HG03354 (cell line): ENCODE measurements around the gene NAA15.
"Not testable (repeated sequence)": the region's sequence is repeated elsewhere in the genome, so short reads cannot be mapped to it uniquely, and the experiment has no call there.

Source experiments
- ATAC-seq: cut with Tn5 transposase; IDR thresholded peaks from one replicate; pipeline ENCODE4 v1.9.1; 2021; ENCODE audit warnings: mild to moderate bottlenecking; ENCODE audit not compliant: unreplicated experiment, poor library complexity, severe bottlenecking

Gene NAA15

DNA sequence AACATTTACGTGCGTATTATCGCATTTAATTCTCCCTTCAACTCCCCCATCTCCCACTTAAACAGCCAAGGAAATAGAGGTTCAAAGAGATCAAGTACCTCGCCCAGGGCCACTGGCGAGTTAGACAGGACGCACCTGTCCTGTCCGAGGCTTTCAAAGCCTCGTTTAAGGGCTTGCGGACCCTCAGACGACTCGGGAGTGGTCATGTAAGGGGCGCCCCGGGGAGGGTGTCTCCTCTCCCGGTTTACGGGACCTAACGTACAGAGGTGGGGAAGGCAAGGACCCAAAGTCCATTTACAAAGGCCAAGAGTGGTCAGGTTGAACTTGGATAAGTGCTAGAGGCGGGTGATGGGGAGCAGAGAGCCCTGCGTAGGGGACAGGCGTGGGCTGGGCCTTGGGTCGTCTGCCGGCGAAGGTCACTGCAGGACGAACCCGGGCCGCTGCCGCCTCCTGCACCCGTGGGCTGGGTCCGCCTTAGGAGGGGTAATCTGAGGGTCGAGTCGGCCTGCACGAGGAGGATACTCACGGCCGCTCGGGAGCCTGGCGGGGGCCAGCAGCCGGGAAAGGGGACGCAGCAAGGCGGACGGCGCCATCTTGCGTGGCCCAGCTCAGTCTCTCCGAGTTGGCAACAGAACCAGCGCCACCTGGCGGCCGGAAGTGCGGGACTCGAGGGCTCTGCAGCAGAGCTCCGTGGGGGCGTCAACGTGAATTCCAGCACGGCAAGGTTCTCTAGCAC, 5.9 kb upstream of the NAA15 start:
- peak; percentile 94 for ATAC-seq

DNA sequence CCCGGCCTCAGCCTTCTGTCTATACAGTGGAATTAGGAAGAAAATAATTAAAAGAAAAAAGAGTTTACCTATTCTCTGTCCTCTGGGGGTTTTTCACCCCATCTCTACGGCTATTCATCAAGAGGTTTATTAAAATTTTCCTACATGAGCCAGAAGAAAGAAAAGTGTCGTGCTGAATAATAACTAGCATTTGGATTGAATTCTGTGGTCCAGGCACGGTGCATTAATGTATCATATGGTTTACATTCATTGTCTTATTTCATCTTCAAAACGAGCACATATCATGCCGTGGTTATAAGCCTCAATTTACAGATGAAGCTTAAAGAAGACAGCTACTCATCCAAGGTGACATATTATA, 5.4 kb upstream of the NAA15 start:
- no peak for ATAC-seq

DNA sequence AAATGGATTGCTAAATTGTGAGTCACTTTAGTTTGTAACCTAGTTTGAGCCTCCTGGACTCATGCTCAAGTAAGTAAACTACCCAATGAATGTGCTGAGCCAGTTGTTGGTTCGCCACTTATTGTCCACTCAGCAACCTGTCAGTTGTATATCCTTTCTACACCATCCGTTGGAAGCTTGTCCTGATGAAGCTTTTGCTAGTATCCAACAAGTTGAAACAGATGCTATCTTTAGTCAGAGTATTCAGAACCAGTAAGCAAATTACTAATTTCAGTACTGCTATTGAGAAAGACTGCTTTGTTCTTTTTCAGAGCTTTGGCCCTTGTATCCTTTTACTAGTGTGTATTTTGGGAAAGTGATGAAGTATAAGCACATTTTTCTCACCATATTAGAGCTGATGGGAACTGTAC, 4.3 kb upstream of the NAA15 start:
- no peak for ATAC-seq

DNA sequence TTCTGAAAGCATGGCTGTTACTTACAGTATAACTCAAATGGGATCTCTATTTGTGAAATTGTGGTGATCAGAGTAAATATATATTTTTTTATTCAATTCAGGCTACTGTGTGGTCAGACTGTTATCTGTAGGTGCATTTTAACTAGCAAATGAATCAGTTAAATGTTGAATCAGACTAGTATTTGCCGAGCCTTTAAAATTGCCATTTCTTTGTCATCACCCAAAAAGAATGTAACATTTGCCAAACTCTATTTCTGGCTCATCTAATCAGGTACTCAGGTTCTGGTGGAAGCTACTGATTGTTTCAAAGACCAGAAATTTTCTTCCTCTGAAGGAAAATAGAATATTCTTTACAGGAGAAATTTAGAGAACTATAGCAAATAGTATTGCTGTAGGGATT, 1.8 kb upstream of the NAA15 start:
- no peak for ATAC-seq

DNA sequence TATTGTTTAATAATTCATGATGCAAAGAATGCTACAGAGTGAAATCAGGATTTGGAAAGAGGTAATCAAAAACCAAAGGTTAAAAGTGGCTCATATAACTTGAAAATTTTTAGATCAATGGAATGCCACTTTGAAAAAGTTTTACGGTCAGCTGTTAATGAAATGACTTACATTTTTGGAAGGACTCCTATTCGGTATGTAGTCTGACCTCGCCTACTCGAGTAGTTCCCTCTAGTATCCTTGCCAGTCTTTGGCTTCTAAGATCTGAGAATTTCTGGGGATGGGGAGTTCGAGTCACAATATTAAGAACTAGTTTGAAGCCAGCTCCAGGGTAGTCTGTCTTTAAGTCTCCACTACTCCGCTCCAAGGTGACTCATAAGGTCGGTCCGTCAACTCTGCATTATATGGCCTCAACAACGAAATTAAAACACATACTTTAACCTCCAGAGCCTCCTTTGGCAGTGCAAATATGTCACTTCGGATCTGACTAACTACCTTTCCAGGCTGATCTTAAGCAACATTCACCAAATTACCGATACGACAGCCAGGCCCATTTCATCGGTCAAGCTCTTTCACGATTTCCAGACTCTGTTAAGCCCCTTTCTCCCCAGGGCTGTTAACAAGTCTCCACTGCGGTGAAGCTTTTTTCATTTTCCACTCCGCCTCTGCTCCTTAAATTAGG, 733 bp upstream of the NAA15 start:
- ATAC-seq: peak; percentile 13

DNA sequence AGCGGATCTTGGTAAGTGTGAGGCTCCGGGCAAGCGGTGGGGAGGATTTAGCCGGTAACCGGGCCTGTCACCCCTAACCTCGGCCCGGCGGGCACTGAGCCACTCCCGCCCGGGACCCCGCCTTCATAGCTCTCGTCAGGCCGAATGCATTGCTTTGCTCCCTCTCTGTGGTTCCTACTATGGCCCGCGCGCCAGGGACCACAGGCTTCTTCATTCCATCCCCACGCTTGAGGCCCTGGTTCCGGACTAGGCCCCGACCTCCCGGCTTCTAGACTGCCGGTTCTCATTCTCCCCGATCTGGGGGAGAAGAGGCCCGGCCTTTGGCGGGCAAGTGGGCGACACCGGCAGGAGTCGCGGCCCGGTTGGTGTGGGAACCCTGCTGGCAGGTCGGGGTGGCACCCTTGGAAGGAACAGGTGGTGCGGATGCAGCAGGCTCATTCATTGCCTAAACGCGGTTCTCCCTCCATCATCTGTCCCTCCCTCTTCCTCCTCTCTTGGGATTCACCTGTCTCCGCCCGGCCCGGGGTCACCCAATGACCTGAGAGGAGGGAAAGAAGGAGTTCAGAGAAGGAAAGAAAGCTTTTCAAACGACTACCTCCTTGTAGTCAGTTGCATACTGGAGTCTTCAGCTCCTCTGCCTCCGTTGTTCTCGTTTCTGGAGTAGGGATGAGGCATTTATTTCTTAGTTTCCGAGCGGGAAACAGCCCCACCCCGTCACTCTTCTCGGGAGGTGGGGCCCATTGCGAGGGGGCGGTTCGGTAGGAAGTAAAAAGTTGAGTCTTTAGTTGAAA, 711 bp downstream of the NAA15 start, which contains the start of gene NDUFC1:
TSS of gene NDUFC1 (minus strand) at position 657 of the 791 bp plus-strand sequence. CDS start 6,679 bp downstream, outside the sequence.
- peak; percentile 53 for ATAC-seq

DNA sequence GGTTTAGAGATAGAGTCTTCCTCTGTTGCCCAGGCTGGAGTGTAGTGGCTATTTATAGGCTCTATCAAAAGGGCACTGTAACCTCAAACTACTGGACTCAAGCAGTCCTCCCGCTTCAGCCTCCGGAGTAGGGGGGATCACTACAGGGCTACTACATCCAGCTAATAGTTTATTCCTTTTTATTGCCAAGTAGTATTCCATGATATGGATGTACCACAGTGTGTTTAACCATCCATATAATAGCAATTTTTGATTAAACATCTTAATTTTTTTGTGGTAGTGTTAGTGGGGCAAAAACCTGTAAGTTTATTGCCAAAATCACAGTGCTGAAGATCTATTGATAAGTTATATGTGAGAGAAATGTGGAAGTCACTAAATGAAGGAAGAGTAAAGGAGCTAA, 3.6 kb downstream of the NAA15 start:
- no peak for ATAC-seq

DNA sequence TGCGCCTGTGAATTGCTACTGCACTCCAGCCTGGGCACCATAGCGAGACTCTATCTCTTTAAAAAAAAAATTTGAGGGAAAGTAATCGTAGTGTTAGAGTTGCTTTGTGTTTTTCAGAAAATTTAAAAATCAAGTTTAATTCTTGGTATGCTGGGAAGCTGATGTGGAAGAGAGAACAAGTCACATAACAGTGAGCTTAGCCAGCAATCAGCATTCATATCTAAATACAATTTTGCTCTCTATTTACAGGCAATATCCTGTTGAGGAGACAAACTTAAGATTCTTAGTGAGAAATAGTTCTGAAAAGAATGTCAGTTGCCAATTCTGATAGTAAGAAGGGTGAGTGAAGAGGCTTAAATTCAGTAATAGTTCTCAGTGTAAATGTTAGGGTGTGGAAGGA, 10.6 kb downstream of the NAA15 start:
- ATAC-seq: no peak

DNA sequence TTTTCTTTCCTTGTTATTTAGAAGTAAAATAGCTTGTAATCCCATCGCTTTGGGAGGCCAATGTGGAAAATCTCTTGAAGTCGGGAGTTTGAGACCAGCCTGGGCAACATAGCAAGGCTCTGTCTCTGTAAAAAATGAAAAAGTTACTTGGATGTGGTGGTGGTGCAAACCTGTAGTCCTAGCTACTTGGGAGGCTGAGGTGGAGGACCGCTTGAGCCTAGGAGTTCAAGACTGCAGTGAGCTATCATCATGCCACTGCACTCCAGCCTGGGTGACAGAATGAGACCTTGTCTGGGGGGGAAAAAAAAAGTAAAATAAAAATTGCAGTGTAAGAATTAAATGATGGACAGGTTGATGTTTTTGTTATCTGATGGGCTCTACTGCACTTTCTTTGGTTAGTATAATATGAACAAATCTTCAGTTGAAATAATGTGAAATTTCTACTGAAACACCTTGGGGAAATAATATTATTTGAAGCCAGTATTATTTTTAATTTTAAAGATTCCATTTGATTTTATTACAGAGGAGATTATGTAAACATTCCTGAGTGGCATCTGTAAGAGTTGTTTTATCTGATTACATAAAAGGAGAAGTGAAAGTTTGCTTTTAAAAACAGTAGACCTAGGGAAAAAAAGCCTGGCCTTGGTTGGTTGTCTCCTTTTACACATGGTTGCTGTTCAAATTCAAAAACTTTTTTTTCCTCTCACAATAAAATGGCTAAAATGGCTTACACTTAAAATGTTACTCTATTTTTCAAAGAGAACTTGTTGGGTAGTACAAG, 11.4 kb downstream of the NAA15 start:
- no peak for ATAC-seq

DNA sequence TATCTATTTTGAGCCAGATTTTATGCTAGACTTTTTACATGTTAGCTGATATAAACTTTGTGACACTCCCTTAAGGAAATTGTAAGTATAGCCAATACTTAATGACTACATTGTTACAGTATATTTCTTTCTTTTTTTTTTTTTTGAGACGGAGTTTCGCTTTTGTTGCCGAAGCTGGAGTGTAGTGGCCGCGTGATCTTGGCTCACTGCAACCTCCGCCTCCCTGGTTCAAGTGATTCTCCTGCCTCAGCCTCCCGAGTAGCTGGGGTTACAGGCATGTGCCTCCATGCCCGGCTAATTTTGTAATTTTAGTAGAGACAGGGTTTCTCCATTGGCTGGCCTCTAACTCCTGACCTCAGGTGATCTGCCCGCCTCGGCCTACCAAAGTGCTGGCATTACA, 12.1 kb downstream of the NAA15 start:
- not testable (repeated sequence) for ATAC-seq

DNA sequence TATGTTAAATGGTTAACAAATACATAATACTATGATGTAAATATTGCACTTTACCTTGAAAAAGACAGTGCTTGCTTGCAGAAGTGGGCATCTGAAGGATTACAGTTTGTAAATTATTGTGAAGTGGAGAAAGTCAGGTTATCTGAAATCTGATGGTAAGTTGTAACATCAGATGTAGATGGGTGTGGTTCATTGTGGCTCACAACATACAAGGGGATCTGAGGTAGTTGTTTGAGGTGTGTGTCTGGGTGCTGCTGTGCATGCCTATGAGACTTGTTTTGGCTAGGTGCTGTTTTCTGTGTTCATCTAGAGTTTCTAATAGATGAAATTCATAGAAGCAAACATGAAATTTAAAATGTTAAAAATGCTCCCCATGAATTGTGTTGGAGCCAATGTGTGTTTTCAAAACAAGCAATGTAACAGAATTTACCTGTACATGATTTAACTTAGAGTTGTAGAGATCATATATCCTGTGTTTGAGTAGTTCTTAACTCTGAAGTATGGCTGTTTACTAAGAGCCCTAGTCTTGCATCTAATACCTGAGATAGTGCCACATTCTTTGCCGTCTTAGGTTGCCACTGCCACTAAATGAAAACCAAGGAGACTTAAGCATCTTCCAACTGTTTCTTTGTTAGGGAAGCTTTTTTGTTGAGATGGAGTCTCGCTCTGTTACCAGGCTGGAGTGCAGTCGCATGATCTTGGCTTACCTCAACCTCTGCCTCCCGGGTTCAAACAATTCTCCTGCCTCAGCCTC, 12.9 kb downstream of the NAA15 start:
- no peak for ATAC-seq

DNA sequence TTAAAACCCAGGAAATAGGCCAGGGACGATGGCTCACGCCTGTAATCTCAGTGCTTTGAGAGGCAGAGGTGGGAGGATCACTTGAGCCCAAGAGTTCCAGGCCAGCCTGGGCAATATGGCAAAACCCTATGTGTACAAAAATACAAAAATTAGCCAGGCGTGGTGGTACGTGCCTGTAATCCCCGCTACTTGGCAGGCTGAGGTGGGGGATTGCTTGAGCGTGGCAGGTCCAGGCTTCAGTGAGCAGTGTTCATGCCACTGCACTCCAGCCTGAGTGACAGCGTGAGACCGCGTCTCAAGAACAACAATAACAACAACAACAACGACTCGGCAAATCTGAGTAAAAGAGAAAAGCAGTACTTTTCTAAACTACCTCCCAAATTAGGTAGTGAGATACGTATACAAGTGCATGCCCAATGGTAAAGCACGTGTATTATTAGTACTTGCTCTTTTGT, 13.9 kb downstream of the NAA15 start:
- peak; percentile 79 for ATAC-seq

DNA sequence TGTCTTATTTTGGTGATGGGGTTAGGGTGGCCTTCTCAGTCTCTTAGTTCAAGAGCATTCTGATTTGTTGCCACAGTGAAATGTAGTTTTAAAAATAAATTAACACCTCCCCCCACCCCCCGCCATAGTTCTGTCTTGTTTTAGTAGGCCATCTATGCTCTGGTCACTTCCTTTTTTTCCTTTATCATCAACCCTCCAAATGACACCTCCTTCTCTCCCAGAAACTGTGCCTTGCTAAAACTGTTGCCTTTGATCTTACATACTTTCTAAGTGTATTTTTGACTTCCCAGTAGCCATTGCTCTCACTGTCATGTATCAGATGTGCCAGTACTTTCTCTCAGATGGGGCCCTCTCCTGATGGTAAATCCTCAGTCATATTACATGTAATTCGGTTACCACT, 15.4 kb downstream of the NAA15 start:
- ATAC-seq: no peak

DNA sequence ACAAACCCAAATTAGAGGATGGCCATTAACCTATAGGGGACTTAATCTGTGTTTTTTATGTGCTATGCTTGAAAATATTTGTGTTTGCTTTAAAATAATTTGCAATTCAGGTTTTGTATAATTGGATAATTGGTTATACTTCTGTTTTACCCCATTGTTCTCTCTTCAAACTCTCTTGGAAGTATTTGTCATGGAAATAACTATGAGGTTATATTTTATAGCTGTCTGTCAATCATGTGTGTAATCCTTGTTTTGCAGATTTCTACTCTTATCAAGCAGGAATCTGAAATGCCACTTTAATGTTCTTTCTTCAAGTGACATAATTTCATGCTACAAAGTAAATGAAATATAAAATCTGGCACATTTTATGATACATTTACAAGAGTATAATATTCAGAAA, 16.3 kb downstream of the NAA15 start:
- no peak for ATAC-seq

DNA sequence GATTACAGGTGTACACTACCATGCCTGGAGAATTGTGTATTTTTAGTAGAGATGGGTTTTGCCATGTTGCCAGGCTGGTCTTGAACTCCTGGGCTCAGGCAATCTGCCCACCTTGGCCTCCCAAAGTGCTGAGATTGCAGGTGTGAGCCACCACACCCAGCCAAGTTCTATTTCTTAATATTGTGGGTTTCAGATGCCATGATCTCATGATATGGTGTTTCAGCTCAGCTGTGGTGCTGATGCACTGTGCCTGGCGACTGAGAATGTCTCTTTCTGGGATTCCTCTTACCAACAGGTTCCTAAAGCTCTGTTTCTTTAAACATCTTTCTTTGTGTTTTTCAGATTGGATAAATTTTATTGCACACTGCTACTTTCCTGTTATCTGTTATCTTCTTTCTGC, 18.3 kb downstream of the NAA15 start:
- ATAC-seq: no peak

DNA sequence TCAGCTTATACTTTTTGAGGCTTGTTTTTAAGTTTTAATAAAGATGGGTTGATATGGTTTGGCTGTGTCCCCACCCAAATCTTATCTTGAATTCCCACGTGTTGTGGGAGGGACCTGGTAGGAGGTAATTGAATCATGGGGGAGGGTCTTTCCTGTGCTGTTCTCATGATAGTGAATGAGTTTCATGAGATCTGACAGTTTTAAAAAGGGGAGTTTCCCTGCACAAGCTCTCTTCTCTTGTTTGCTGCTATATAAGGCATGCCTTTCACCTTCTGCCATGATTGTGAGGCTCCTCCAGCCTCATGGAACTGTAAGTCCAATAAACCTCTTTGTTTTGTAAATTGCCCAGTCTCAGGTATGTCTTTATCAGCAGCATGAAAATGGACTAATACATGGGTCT, 20.8 kb downstream of the NAA15 start:
- not testable (repeated sequence) for ATAC-seq

DNA sequence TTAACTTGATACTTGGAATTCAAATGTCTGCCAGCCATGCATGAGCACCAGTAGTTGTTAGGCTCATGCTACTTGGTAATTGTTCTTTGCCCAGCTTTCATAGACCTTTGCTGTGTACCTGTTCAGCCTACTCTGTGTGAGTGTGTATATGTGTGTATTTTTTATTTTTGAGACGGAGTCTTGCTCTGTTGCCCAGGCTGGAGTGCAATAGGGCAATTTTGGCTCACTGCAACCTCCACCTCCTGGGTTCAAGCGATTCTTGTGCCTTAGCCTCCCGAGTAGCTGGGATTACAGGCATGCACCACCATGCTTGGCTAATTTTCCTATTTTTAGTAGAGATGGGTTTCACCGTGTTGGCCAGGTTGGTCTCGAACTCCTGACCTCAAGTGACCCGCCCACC, 21.2 kb downstream of the NAA15 start:
- not testable (repeated sequence) for ATAC-seq

DNA sequence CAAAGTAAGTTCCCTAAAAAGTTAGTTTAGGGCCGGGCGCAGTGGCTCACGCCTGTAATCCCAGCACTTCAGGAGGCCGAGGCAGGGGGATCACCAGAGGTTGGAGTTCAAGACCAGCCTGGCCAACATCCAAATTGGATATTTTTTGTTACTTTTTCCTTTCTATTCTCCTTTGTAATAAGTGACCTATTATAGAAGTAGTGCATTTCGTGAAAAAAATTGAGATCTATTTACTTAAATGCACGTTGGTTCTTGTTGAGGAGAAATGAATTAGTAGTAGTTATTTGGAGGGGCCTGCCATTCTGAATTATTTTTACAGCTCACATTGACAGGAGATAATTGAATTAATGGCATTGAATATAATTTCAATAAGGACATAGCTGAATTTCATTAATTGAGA, 23.3 kb downstream of the NAA15 start:
- ATAC-seq: no peak

DNA sequence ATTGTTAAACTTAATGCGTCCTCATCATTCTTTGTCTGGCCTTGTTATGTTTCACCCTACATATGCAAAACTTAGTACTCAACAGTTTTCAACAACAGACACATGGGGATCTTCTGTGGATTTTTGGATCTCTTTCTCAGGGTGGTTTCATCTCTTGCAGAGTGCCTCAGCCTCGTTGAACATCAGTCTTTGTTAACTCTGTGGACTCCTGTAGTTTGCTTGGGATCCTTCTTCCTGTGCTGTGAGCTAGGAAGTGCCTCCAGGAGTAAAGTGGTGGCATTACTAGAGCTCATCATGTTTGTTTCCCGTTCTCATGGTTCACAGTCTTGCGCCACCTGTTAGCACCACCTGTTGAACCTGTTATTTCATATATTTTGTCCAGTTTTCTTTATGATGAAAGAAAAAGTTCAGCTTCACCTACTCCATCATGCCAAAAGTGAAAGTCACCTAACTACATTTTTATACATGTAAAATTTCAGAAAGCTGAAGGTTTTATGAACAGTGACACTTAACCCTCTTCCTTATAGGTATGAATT, 28.4 kb downstream of the NAA15 start:
- no peak for ATAC-seq
